ENCODE data around the gene WNT9B.

The WNT9B gene

GRCh38 chr17:46817151-46817900, 34.1 kb upstream of the WNT9B start:
- no peak for DNase-seq (ENCODE audit: low read depth in 1 of 2, low spot score in 1 of 2)
- Histone ChIP-seq H3K27me3 (ENCODE audit: insufficient read depth, poor library complexity, severe bottlenecking) (peaks cover 57% of the 10 kb centered on the region), H3K4me3 (replicated peaks; ENCODE audit: insufficient read depth, low read length) (no peak overlapping the region), H3K27ac (replicated peaks) (no peak overlapping the region)
- TF ChIP-seq, protein P1, sequence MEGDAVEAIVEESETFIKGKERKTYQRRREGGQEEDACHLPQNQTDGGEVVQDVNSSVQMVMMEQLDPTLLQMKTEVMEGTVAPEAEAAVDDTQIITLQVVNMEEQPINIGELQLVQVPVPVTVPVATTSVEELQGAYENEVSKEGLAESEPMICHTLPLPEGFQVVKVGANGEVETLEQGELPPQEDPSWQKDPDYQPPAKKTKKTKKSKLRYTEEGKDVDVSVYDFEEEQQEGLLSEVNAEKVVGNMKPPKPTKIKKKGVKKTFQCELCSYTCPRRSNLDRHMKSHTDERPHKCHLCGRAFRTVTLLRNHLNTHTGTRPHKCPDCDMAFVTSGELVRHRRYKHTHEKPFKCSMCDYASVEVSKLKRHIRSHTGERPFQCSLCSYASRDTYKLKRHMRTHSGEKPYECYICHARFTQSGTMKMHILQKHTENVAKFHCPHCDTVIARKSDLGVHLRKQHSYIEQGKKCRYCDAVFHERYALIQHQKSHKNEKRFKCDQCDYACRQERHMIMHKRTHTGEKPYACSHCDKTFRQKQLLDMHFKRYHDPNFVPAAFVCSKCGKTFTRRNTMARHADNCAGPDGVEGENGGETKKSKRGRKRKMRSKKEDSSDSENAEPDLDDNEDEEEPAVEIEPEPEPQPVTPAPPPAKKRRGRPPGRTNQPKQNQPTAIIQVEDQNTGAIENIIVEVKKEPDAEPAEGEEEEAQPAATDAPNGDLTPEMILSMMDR (IDR thresholded peaks at IDR 0.05; ENCODE audit: insufficient read depth, low read length), result no peak

DNA sequence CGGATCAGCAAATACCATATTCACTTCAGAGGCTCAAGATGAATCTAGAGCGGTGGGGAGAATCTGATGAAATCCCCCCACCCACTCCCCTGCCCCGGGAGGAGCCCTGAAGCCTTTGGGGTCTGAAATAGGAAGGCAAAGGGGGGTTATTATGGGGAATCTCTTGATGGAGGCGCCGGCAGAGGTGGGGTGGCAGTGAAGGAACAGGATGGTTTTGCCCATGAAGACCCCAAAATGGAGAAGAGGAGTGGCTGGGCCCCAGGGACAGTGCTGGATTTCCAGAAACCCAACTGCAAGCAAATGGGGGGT, 33.5 kb upstream of the WNT9B start:
- TF ChIP-seq GABPA (IDR thresholded peaks at IDR 0.05; ENCODE audit: low read depth), result no peak
- no peak for TF ChIP-seq SPI1 (IDR thresholded peaks at IDR 0.05; ENCODE audit: borderline replicate concordance, low read depth)
- TF ChIP-seq, protein P1 (IDR thresholded peaks at IDR 0.05; ENCODE audit: insufficient read depth, low read length), result no peak
- no peak for TF ChIP-seq REST (IDR thresholded peaks at IDR 0.05; ENCODE audit: insufficient replicate concordance, low read depth)
- TF ChIP-seq POLR2AphosphoS5 (IDR thresholded peaks at IDR 0.05; ENCODE audit: low read depth), result no peak
- no peak for DNase-seq (ENCODE audit: low read depth in 1 of 2, low spot score in 1 of 2)
- Histone ChIP-seq H3K27me3 (ENCODE audit: insufficient read depth, poor library complexity, severe bottlenecking) (peaks cover 57% of the 10 kb centered on the region), H3K27ac (replicated peaks) (no peak overlapping the region), H3K4me3 (replicated peaks; ENCODE audit: insufficient read depth, low read length) (no peak overlapping the region)

DNA sequence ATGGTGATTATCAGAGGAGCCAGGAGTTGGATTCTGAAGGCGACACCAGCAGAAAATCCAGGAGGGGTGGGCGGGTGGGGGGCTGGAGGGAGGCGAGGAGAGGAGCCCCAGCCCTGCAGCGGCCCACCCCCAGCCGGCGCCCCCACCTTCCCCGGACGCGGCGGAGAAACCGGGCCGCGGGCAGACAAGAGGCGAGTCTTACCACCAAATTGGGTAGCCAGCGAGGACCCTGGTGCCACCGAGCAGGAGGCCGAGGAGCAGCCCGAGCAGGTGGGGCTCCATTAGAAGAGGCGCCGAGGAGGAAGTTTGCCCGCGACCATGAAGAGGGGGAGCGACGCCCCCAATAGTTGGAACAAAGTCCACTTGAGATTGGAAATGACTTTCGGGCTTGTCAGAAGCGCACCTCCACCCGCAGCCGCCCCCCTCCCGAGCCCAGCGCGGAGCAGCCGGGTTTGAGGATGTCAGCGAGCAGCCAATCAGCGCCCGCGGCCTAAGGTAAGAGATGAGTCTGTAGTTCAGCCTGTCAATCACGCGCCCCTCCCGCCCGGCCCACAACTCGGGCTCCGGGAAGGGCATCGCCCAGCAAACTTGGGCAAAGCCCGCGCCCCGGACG, 33.0 kb upstream of the WNT9B start, which contains the start of gene WNT3:
TSS of gene WNT3 (minus strand) at position 377 of the 613 bp plus-strand sequence. CDS start at position 282, 95 bp downstream.
- Histone ChIP-seq H3K27me3 (ENCODE audit: insufficient read depth, poor library complexity, severe bottlenecking) (peaks cover 57% of the 10 kb centered on the region), H3K4me3 (replicated peaks; ENCODE audit: insufficient read depth, low read length) (peak within 1 kb of the TSS; percentile 23)

More for the DNA sequence above, 33.0 kb upstream of the WNT9B start, which contains the start of gene WNT3:
- peak in 1 of 2 experiments; percentile 7 for DNase-seq (ENCODE audit: low read depth in 1 of 2, low spot score in 1 of 2)
- H3K27ac ChIP-seq (replicated peaks), result no peak within 1 kb of the TSS
- no peak for TF ChIP-seq SPI1 (IDR thresholded peaks at IDR 0.05; ENCODE audit: borderline replicate concordance, low read depth)
- no peak for TF ChIP-seq POLR2AphosphoS5 (IDR thresholded peaks at IDR 0.05; ENCODE audit: low read depth)
- TF ChIP-seq, protein P1 (IDR thresholded peaks at IDR 0.05; ENCODE audit: insufficient read depth, low read length), result no peak
- TF ChIP-seq GABPA (IDR thresholded peaks at IDR 0.05; ENCODE audit: low read depth), result no peak
- TF ChIP-seq REST (IDR thresholded peaks at IDR 0.05; ENCODE audit: insufficient replicate concordance, low read depth), result no peak

Data from HL-60 (cell line).